HEK293 (cell line): ENCODE results near the gene JMJD6.

Source experiments
- CTCF ChIA-PET: fragments of 350-600 bp; formaldehyde crosslinking; extraction: SDS; loops from one replicate; lab custom pipeline; 2021; ENCODE audit warnings: antibody characterized with exemption; lab: Yijun Ruan, JAX
- POLR2A ChIA-PET: fragments of 300-600 bp; formaldehyde crosslinking; extraction: SDS; loops from one replicate; lab custom pipeline; 2020; ENCODE audit warnings: antibody characterized with exemption, inconsistent platforms; lab: Yijun Ruan, JAX
- H3K27ac ChIP-seq: fragments of 200-500 bp; sonication (Bioruptor generic); 2 replicates; pipeline ENCODE4 v1.5.1; 2014; ENCODE audit warnings: low read depth, low read length, control low read depth, inconsistent platforms; ENCODE audit errors: extremely low read depth
- H3K36me3 ChIP-seq, 2 experiments: fragments of 200-500 bp in 1 of 2; sonication (Bioruptor generic) in 1 of 2; 1 replicate in 1 of 2; 2 replicates in 1 of 2; pipeline ENCODE4 v1.5.1; 2014 to 2017; ENCODE audit warnings: inconsistent platforms in 2 of 2, low read length in 2 of 2; ENCODE audit not compliant: control insufficient read depth in 2 of 2, insufficient read depth in 1 of 2
- H3K4me1 ChIP-seq: fragments of 200-500 bp; sonication (Bioruptor generic); 2 replicates; pipeline ENCODE4 v1.5.1; 2014; ENCODE audit warnings: mild to moderate bottlenecking, low read length, inconsistent platforms; ENCODE audit not compliant: control insufficient read depth, insufficient read depth
- H3K4me3 ChIP-seq: 2 replicates; pipeline ENCODE4 v1.5.1; 2011; ENCODE audit warnings: low read depth, mild to moderate bottlenecking, control low read depth, low read length, moderate library complexity
- H3K9me3 ChIP-seq: fragments of 200-500 bp; sonication (Bioruptor generic); 2 replicates; pipeline ENCODE4 v1.5.1; 2014; ENCODE audit warnings: low read depth, low read length, inconsistent platforms; ENCODE audit not compliant: control insufficient read depth, insufficient read depth
- FEZF1 ChIP-seq: fragments of 450-650 bp; formaldehyde crosslinking; IDR thresholded peaks from 2 replicates; pipeline ENCODE4 v1.5.1; 2016; ENCODE audit warnings: missing biosample characterization, missing genetic modification characterization
- HOXC10 ChIP-seq: sonication (generic); formaldehyde crosslinking; IDR thresholded peaks from 2 replicates; pipeline ENCODE4 v1.8.1; 2023; ENCODE audit warnings: mild to moderate bottlenecking, missing genetic modification reagents
- KLF1 ChIP-seq: fragments of 450-650 bp; formaldehyde crosslinking; IDR thresholded peaks from 2 replicates; pipeline ENCODE4 v1.5.1; 2016; ENCODE audit warnings: missing biosample characterization, missing genetic modification characterization
- MEIS1 ChIP-seq: sonication (generic); formaldehyde crosslinking; IDR thresholded peaks from 2 replicates; pipeline ENCODE4 v1.8.1; 2022; ENCODE audit warnings: missing genetic modification reagents, mild to moderate bottlenecking, borderline replicate concordance
- SP3 ChIP-seq: fragments of 450-650 bp; formaldehyde crosslinking; IDR thresholded peaks from 2 replicates; pipeline ENCODE4 v1.5.1; 2016; ENCODE audit warnings: missing biosample characterization, missing genetic modification characterization
- YY2 ChIP-seq: fragments of 450-650 bp; formaldehyde crosslinking; IDR thresholded peaks from 2 replicates; pipeline ENCODE4 v1.5.1; 2016; ENCODE audit warnings: missing biosample characterization, missing genetic modification characterization
- ZBTB11 ChIP-seq: fragments of 450-650 bp; formaldehyde crosslinking; conservative IDR thresholded peaks from 2 replicates; pipeline ENCODE4 v1.5.1; 2016; ENCODE audit warnings: low read depth, missing biosample characterization, missing genetic modification characterization
- ZBTB26 ChIP-seq: fragments of 450-650 bp; formaldehyde crosslinking; optimal IDR thresholded peaks from 2 replicates; pipeline ENCODE3; 2016; ENCODE audit warnings: missing biosample characterization, mild to moderate bottlenecking, missing genetic modification characterization
- ZBTB7A ChIP-seq: fragments of 450-650 bp; formaldehyde crosslinking; IDR thresholded peaks from 2 replicates; pipeline ENCODE4 v1.5.1; 2016; ENCODE audit warnings: low read depth, missing biosample characterization, missing genetic modification characterization
- ZNF133 ChIP-seq: fragments of 450-650 bp; formaldehyde crosslinking; IDR thresholded peaks from 2 replicates; pipeline ENCODE4 v1.5.1; 2016; ENCODE audit warnings: missing biosample characterization, missing genetic modification characterization
- ZNF221 ChIP-seq: fragments of 450-650 bp; formaldehyde crosslinking; IDR thresholded peaks from 2 replicates; pipeline ENCODE4 v1.5.1; 2017; ENCODE audit warnings: missing biosample characterization, missing genetic modification characterization, borderline replicate concordance
- ZNF24 ChIP-seq: fragments of 450-650 bp; formaldehyde crosslinking; IDR thresholded peaks from 2 replicates; pipeline ENCODE4 v1.5.1; 2016; ENCODE audit warnings: missing biosample characterization, missing genetic modification characterization
- ZNF366 ChIP-seq: fragments of 450-650 bp; formaldehyde crosslinking; conservative IDR thresholded peaks from 2 replicates; pipeline ENCODE4 v1.5.1; 2016; ENCODE audit warnings: missing biosample characterization, missing genetic modification characterization
- ZNF426 ChIP-seq: fragments of 450-650 bp; formaldehyde crosslinking; IDR thresholded peaks from 2 replicates; pipeline ENCODE4 v1.5.1; 2017; ENCODE audit warnings: missing biosample characterization, missing genetic modification characterization, mild to moderate bottlenecking, inconsistent platforms, moderate library complexity
- ZNF621 ChIP-seq: fragments of 450-650 bp; formaldehyde crosslinking; IDR thresholded peaks from 2 replicates; pipeline ENCODE4 v1.5.1; 2017; ENCODE audit warnings: missing biosample characterization, missing genetic modification characterization
- ZNF639 ChIP-seq: fragments of 450-650 bp; formaldehyde crosslinking; IDR thresholded peaks from 2 replicates; pipeline ENCODE4 v1.5.1; 2016; ENCODE audit warnings: missing biosample characterization, missing genetic modification characterization
- ZNF658 ChIP-seq: fragments of 450-650 bp; formaldehyde crosslinking; IDR thresholded peaks from 2 replicates; pipeline ENCODE4; 2016; ENCODE audit warnings: missing biosample characterization, missing genetic modification characterization
- ZNF660 ChIP-seq: fragments of 450-650 bp; IDR thresholded peaks from 2 replicates; pipeline ENCODE4 v1.5.1; 2018; ENCODE audit warnings: missing biosample characterization, mild to moderate bottlenecking, missing genetic modification characterization
- ZNF768 ChIP-seq: fragments of 450-650 bp; formaldehyde crosslinking; IDR thresholded peaks from 2 replicates; pipeline ENCODE4 v1.5.1; 2018; ENCODE audit warnings: missing biosample characterization, mild to moderate bottlenecking, missing genetic modification characterization
- ZSCAN18 ChIP-seq: fragments of 450-650 bp; formaldehyde crosslinking; IDR thresholded peaks from 2 replicates; pipeline ENCODE4 v1.5.1; 2016; ENCODE audit warnings: missing biosample characterization, missing genetic modification characterization
- TF ChIP-seq, protein P1 (sequence below): fragments of 450-650 bp; formaldehyde crosslinking; IDR thresholded peaks from 2 replicates; pipeline ENCODE4 v1.5.1; 2016; ENCODE audit warnings: missing biosample characterization, missing genetic modification characterization
- TF ChIP-seq, protein P2 (sequence below): fragments of 450-650 bp; formaldehyde crosslinking; IDR thresholded peaks from 2 replicates; pipeline ENCODE4 v1.5.1; 2016; ENCODE audit warnings: missing biosample characterization, missing genetic modification characterization
- TF ChIP-seq, protein P3 (sequence below): fragments of 450-650 bp; formaldehyde crosslinking; IDR thresholded peaks from 2 replicates; pipeline ENCODE4 v1.5.1; 2016; ENCODE audit warnings: missing biosample characterization, missing genetic modification characterization

JMJD6 gene

GRCh38 chr17:76671912-76672262, 54.5 kb downstream of the JMJD6 start (continued):
- TF ChIP-seq ZBTB11 (tag by site-specific recombination) (no peak), FEZF1 (tag by site-specific recombination) (no peak), ZNF639 (tag by site-specific recombination) (peak; percentile 45; the same call in 1 of the 2 replicates), ZNF768 (tag by site-specific recombination) (no peak), ZNF133 (no peak), SP3 (tag by site-specific recombination) (peak; percentile 24; the same call in 1 of the 2 replicates), ZNF426 (no peak), ZNF221 (no peak), ZNF660 (peak; percentile 77), ZSCAN18 (tag by site-specific recombination) (no peak)
- TF ChIP-seq, protein P1, sequence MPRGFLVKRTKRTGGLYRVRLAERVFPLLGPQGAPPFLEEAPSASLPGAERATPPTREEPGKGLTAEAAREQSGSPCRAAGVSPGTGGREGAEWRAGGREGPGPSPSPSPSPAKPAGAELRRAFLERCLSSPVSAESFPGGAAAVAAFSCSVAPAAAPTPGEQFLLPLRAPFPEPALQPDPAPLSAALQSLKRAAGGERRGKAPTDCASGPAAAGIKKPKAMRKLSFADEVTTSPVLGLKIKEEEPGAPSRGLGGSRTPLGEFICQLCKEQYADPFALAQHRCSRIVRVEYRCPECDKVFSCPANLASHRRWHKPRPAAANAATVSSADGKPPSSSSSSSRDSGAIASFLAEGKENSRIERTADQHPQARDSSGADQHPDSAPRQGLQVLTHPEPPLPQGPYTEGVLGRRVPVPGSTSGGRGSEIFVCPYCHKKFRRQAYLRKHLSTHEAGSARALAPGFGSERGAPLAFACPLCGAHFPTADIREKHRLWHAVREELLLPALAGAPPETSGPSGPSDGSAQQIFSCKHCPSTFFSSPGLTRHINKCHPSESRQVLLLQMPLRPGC (tag by site-specific recombination) = no peak
- TF ChIP-seq, protein P2, sequence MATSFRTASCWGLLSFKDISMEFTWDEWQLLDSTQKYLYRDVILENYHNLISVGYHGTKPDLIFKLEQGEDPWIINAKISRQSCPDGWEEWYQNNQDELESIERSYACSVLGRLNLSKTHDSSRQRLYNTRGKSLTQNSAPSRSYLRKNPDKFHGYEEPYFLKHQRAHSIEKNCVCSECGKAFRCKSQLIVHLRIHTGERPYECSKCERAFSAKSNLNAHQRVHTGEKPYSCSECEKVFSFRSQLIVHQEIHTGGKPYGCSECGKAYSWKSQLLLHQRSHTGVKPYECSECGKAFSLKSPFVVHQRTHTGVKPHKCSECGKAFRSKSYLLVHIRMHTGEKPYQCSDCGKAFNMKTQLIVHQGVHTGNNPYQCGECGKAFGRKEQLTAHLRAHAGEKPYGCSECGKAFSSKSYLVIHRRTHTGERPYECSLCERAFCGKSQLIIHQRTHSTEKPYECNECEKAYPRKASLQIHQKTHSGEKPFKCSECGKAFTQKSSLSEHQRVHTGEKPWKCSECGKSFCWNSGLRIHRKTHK (tag by site-specific recombination) = no peak
- TF ChIP-seq, protein P3, sequence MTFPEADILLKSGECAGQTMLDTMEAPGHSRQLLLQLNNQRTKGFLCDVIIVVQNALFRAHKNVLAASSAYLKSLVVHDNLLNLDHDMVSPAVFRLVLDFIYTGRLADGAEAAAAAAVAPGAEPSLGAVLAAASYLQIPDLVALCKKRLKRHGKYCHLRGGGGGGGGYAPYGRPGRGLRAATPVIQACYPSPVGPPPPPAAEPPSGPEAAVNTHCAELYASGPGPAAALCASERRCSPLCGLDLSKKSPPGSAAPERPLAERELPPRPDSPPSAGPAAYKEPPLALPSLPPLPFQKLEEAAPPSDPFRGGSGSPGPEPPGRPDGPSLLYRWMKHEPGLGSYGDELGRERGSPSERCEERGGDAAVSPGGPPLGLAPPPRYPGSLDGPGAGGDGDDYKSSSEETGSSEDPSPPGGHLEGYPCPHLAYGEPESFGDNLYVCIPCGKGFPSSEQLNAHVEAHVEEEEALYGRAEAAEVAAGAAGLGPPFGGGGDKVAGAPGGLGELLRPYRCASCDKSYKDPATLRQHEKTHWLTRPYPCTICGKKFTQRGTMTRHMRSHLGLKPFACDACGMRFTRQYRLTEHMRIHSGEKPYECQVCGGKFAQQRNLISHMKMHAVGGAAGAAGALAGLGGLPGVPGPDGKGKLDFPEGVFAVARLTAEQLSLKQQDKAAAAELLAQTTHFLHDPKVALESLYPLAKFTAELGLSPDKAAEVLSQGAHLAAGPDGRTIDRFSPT = no peak

GRCh38 chr17:76671123-76671911, 55.1 kb downstream of the JMJD6 start:
- Histone ChIP-seq H3K36me3 (peaks cover 0 to 8% of the 10 kb centered on the region in 2 experiments; a peak in 2 of 3 replicates), H3K9me3 (no peaks in the 10 kb centered on the region), H3K4me1 (peaks cover 36% of the 10 kb centered on the region), H3K27ac (peak overlapping the region; percentile 97), H3K4me3 (peak overlapping the region; percentile 71)
- ChIA-PET POLR2A (interaction anchor here (0.5 to 2.4 kb wide), 28 partner anchors 9 to 469 kb away, joined by 3 to 16 read pairs (median 6); partner anchors contain the start of genes JMJD6, METTL23, MFSD11 and MXRA7), CTCF (interaction anchor here (0.6 to 2.7 kb wide), 13 partner anchors 10 to 148 kb away, joined by 3 to 28 read pairs (median 4); no protein-coding TSS in a partner anchor)
- TF ChIP-seq MEIS1 (CRISPR knock-in tag) = no peak
- peak; percentile 73 for TF ChIP-seq KLF1
- TF ChIP-seq ZNF24 (tag by site-specific recombination) = peak; percentile 81
- TF ChIP-seq HOXC10 (CRISPR knock-in tag) = peak; percentile 52; the same call in 1 of the 2 replicates
- TF ChIP-seq ZNF658 (tag by site-specific recombination) = no peak
- TF ChIP-seq ZNF366 (tag by site-specific recombination) = peak; percentile 78
- TF ChIP-seq YY2 (tag by site-specific recombination) = no peak
- TF ChIP-seq ZBTB26 = peak; percentile 54
- no peak for TF ChIP-seq ZNF621
- TF ChIP-seq ZBTB7A (tag by site-specific recombination) = 0 out of 2 replicates have a peak, but pooled peaks have one; percentile 58
